Measurements from ENCODE around the gene TRAF7. TPM values are rescaled to one million over a fixed set of nuclear protein-coding genes. Genes with fewer than 3 reads are reported as not detected.
A peak's percentile ranks its signal among the peaks of the same experiment; 100 is the strongest.

TRAF7 gene
- total and polyA plus RNA-seq, 2 of the 13 experiments (the other 11 are each of a cell fraction or from before 2014, with no cell fraction given): 47.9 to 65.6 TPM

- no peak for TF ChIP-seq ZBTB4 (CRISPR knock-in tag; IDR thresholded peaks at IDR 0.05; ENCODE audit: borderline replicate concordance)
- no peak for TF ChIP-seq SRY (CRISPR knock-in tag; IDR thresholded peaks at IDR 0.05)
- TF ChIP-seq PRMT3 (CRISPR knock-in tag; IDR thresholded peaks at IDR 0.05; ENCODE audit: borderline replicate concordance, low read depth): no peak
- peak; percentile 54; the same call in 1 of the 2 replicates for TF ChIP-seq SAP130 (CRISPR knock-in tag; IDR thresholded peaks at IDR 0.05; ENCODE audit: low read depth)
- TF ChIP-seq ZNF367 (CRISPR knock-in tag; IDR thresholded peaks at IDR 0.05; ENCODE audit: borderline replicate concordance): no peak
- no peak for TF ChIP-seq FIP1L1 (IDR thresholded peaks at IDR 0.05; ENCODE audit: borderline replicate concordance, insufficient read depth, low read depth, low read length)
- TF ChIP-seq ZNF678 (CRISPR knock-in tag; IDR thresholded peaks at IDR 0.05): no peak
- no peak for TF ChIP-seq DBP (CRISPR knock-in tag; IDR thresholded peaks at IDR 0.05; ENCODE audit: not compliant biosample characterization)
- TF ChIP-seq PATZ1 (CRISPR knock-in tag; IDR thresholded peaks at IDR 0.05): peak; percentile 57; the same call in 1 of the 2 replicates
- no peak for TF ChIP-seq PAWR (CRISPR knock-in tag; IDR thresholded peaks at IDR 0.05; ENCODE audit: borderline replicate concordance)
- TF ChIP-seq ZNF772 (CRISPR knock-in tag; IDR thresholded peaks at IDR 0.05): peak; percentile 49; the same call in 1 of the 2 replicates
- peak; percentile 16; the same call in 1 of the 3 replicates for TF ChIP-seq MXI1 (IDR thresholded peaks at IDR 0.05; ENCODE audit: borderline replicate concordance, low read depth, low read length)
- no peak for TF ChIP-seq ZBTB40 (IDR thresholded peaks at IDR 0.05)
- 0 out of 2 replicates have a peak, but pooled peaks have one; percentile 30 for TF ChIP-seq ZBTB40 (CRISPR knock-in tag; IDR thresholded peaks at IDR 0.05)
Observed at GRCh38 chr16:2194852-2195321, 39.3 kb downstream of the TRAF7 start (continued).
